RKO (cell line): Measurements from ENCODE around the gene RYR2.

Experiments used
- DNase-seq: peaks from one replicate; pipeline ENCODE4 v3.0.0-alpha.2; 2016; ENCODE audit warnings: low spot score

Gene RYR2

DNA sequence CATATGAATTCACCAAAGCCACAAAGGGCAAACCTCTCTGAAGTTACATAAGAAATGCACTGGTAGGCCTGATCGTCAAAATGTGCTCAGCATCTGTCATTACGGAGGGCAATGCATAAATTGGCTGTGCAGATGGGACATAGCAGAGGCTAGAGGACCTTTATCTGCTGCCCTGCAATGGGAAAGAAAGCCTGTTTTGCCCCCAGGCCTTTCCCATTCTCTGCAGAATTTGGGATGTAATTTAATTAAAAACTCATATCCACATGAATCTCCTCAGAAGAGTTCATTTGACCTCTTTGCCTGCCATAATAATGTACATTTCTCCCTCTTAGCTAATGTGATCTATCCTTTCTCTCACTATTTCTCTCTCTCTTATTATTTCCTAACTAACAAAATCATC, 690.7 kb downstream of the RYR2 start:
- no peak for DNase-seq

DNA sequence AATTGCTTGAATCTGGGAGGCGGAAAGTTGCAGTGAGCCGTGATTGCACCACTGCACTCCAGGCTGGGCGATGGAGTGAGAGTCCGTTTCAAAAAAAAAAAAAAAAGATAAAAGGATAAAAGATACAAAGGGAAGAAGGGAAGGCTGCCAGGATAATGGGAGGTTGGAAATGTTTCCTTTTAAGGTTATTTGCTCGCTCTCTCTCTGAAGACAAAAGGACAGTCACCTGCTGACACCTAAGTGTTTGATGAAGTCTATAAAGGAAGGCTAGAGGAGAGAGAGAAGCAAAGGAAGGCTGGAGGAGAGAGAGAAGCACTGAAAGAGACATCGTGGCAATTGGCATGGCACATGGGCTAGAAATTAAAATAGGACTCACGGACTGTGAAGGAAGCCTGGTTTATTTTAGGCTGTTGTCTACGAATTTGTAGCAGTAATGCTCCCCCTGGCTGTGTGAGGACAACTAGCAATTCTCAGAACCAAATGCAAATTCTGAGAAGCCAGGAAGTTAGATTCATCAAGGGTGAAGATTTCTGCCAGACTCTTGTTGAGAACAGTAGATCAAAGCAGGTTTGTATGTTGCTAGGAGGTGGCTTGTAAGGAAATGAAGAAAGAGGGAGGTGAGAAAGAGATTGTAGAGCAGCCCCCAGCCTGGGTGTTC, 694.5 kb downstream of the RYR2 start:
- DNase-seq: peak; percentile 17

DNA sequence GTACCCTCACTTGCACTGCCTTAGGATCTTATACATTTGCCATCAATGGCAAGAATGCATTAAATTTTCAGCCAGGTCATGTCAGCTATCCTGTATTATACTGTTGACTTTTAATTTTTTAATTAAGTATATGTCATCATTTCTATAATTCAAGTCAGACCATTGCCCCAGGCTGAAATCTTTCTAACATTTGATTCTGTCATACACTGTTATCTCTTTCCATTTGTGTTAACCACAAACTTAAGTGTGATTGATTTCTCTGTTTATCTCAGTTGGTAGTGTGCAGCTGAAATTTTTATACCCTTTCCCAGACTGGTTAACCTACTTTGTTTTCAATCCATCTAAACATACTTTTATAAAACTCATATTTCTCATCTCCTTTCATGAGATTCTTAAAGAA, 695.5 kb downstream of the RYR2 start:
- DNase-seq: no peak

DNA sequence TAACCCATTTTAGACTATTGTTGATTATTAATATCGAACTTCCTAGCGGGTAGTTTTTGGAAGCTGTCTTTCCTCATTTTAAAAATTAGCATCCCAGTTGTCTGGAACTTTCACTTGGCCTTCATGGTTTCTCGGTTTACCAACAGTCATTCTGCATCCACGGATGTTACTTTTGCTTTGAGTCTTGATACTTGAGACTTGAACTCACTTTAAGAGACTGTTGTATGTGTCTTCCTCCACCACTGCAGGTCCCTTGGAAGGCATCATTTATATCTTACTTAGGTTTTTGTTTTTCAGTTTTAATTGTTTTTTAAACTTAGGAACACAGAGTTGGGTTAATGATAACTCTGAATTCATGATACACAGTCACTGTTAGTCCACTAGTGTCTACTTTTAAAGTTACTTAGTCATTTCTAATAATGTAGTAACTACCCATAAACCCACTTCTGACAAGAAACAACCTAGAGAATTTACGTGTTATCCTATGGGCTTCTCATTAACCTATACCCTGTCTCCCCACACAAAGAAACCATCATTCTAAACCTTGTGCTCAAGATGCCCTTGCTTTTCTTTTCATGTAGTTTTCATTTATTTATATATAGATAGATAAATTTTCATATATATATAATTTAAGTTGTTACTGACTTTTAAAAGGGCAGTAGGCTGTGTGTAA, 696.1 kb downstream of the RYR2 start:
- no peak for DNase-seq

DNA sequence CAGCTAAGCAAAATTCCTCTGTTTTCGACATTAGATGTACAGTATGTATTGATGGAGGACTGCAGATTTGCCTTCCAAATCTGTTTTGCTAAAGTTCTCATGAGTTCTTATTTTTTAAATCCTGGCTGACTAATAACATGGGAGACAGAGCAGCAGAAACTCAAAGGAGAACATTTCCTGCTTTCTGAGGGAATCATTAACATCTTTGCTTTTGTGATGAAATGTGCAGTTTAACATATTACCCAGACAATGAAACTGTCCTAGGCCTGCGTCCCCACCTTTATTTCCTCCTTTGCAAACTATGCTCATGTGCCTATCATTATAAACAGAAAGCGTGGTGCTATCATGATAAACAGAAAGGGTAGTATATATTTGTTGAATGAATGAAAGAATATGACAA, 698.9 kb downstream of the RYR2 start:
- no peak for DNase-seq

DNA sequence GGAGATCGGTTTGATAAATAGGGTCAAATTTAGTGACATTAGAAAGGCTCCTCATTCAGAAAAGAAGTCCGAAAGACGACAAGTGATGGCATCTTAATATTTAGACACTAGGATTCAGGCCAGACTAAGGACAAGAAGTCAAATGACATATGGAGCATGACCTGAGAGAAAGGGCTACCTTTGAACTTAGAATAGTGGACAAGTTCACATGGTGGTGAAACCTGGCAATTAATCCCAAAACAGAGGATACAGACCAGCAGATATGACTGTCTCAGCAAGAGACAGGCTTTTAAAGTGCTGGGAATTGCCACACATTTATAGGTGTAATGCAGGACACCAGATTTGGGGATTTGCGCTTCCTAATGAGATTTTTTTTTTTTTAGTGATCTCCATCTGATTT, 703.6 kb downstream of the RYR2 start:
- DNase-seq: no peak

DNA sequence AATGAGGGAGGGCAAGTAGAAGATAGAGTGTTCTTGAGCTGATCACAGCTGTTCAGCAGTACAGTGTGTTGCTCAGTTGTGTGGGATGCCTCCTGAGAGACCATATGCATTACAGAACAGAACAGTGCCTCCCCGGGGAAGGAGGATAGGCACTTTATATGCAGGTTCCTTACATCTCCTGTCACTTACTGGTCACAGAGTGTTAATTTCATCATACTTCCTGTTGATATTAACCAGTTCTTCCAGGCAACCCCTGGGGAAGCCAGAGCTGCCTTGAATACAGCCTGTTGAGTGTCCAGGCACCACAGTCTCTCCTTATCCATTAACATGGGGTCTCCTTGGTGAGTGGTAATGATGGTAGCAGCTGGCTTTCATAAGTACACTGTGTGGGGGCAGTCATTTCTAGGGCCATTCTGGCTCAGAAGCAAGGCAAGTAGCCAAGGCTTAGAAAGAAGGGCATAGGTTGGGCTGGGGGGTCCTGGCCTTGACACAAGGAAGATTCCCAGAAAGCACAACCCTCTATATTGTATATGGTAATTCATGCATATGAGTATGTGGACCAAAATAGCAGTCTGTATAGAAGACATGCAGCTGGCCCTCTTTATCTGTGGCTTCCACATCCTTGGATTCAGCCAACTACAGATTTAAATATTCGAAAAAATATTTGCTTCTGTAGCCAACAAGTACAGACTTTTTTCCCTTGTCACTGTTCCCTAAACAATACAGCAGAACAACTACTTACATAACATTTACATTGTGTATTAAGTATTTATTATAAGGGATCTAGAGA, 706.4 kb downstream of the RYR2 start:
- DNase-seq: no peak

DNA sequence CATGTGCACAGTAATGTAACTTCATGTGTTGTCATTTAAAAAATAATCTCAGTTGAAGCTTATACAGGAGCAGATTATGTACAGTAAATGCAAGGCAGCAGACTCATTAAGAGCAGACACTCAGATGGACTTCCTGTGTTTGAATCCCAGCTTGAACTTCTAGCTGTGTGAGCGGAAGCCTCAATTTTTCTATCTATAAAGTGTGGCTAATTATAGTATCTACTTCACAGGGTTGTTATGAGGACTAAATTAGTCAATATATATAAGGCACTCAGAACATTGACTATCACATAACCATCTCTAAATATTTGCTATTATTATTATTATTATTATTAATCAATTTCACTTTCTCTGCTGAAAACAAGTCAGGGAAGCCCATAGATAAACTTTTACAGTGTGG, 707.1 kb downstream of the RYR2 start:
- no peak for DNase-seq

DNA sequence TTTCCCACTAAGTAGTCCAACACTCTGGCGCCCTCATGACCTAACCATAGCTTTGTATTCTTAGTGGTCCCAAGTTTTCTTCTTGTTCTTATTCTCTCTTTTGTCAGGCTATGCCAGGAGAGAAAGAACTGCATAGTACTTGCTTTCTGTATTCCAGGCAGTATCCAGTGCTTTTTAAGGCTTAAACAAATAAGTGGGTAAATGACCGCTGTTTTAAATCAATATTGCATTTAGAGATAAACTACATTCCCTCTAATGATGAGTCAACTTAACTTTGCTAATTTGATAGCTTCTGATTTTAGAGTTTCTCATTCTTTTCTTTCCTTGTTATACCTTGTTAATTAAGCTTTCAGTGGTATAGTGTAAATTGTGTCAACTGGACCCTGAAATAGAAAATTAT, 709.1 kb downstream of the RYR2 start:
- DNase-seq: no peak

DNA sequence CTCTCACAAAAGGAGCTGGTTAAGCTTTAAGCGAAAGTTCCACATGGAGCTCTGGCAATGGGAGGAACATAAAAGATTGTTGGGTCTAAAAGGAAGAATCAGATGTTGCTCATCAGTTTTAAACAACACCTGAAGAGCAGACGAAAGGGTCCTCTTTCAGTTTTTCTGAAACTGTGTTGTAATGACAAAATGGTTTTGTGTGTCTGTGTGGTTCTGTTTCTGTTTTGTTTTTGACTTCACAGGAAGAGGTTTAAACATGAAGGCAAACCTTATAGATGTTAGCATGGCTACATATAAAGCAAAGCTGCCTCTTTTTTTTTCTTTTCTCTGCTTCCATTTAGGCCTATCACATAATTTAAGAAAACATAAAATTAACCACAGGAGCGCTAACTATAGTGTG, 712.6 kb downstream of the RYR2 start:
- DNase-seq: no peak

DNA sequence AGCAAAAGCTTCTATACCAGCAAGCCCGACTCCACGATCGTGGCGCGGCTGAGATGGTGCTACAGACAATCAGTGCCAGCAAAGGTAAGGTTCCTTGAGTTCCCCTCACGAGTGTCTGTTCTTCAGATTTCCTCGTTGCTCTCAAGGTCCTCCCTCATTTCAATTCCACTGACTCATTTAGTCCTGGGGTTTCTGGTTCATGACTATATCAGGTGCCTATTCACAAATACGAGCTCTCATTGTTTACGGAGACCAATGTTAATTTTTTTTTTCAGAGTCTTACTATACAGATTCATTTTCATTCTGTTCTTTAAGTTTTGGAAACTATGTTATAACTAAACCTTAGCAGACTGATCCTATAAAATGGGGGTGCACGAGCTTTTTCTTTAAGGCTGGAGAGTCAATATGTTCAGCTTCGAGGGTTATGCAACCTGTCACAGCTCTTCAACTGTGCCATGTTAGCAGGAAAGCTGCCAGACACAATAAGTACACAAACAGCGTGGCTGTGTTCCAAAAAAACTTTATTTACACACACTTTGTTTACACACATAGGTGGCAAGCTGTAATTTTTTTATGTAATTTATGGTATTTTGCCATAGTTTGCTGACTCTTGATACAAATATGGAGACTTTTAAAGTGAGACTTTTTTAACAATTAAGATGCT, 714.5 kb downstream of the RYR2 start:
- DNase-seq: no peak

DNA sequence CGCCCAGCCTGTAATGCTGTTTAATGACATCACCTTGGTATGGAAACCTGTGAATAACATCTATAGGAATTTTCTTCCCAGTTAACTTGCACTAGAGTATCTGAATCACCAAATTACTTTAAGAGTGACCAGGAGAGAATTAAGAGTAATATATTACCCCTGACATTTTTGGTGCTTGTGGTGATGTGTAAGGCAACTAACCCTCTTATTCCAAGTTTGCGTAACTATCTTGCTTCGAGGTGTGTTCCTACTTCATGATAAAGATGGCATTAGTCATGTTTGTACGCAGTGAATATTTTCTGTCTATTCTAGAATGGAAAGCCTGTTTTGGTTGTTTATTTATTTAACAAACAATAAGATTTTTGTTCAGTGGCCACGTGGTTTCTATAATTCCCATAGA, 717.4 kb downstream of the RYR2 start:
- DNase-seq: peak; percentile 0

DNA sequence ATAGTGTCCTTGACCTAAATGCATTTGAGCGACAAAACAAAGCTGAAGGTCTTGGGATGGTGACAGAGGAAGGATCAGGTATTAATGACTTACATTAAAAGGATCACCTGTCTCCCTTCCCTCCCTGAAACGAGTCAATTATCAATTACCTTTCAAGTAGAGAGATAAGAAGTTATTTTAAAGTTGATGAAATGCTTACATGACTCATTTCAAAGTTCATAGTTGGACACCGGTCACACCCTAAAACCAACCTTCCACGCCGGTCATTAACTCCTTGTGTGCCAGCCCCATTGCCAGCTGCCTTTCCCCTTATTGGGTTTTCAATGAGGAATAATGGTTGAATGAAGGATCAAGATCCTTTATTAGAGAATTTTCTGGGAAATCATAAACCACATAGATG, 719.0 kb downstream of the RYR2 start:
- DNase-seq: no peak

DNA sequence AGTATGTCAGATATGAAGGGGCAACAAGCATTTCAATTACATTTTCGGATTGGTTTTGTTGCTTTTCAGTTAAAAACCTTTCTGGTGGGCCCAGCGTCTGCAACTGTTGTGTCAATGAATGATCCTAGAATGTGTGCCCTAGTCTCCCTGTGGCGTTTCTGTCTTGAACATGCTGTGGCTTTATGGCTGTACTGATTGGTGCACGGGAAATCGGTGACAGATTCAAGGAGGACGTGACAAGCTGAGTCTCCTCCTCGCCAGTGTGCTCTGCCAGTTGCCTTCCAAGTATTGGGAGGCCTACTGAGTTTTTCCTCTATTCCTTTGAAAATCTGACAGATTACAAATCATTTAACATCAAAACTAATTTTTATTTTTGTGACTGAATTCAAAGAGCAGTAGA, 721.2 kb downstream of the RYR2 start:
- no peak for DNase-seq

DNA sequence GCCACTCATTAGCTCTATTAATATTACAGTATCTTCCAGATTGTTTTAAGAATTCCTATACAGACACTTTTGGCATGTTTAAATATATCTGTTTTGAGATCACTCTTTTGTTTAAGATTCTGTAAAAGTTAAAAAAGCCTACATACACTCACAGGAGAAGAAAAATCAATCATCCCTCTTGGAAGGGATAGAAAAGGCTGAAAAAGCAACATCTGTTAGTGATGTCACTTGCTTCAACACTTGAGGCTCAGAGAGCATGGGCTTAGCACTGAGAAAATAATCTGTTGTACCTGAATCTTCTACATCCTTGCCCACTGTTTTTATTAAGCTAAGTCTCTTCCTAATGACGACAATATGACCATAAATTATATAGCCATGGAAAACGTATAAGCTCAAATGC, 721.8 kb downstream of the RYR2 start:
- DNase-seq: no peak

DNA sequence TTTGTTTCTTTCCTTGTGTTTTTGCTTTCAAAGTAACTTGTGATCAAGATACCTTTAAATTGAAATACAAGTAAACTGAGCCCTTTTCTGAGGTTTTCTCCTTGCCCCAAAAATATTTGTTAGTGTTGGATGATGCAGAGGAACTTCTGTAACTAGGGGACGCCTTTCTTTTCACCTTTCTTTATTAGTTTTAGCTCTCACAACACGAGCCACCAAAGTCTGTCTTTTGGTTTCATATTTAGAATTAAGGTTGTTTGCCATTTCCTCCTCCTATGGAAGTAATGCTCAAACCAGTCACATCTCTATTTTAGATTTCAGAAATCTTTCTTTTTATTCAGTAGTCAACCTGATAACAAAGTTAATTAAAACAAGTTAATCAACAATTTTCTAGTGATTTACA, 727.9 kb downstream of the RYR2 start:
- DNase-seq: no peak

DNA sequence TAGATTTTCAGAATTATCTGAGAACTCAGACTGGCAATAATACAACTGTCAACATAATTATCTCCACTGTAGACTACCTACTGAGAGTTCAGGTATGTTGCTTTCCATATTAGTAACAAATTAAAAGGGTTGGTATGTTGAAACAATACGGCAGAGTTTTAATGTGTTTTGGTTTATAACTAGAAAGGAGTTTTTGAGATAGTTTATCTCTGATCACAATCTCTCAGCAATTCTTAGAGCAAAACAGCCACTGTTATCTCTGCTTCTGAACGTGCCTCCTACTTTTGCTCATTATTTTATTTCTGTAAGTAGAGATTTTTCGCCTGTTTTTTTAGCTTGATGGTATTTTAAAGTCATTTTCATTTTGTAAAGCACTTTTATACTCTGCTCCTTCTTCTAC, 730.0 kb downstream of the RYR2 start:
- no peak for DNase-seq

DNA sequence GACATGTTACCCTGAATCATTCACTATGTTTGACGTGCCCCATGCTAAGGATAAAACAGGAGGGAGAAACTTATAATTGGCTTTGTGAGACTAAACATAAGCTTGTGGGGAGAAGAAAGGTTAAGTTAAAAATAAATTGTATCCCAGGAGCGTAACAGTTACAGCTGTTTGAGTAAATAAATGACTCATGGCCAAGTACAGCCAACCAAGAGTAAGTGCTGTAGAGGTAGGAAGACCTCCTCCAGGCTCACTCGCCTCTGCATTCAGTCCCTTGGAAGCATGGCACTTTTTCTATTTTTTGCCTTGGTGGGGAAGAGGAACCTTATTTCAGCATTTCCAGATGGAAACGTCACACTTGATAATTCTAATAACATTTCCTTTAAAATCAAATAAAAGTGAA, 732.3 kb downstream of the RYR2 start:
- DNase-seq: no peak

DNA sequence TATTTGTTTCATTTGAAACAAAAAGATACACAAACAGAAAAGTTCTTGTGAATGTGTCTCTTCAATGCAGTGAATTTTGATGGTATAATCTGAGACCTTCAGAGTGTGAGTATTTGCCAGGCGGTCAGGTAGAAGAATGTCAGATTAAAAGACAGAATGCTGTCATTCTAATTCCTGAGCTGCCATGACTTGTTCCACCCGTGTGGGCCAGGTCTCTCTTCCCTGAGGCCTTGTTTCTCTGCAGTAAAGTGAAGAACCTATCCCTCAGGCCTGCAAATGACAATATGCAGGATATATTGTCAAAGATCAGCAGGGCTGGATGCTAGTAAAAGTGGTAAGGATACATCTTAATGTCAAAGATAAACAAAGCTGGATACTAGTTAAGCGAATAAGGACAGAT, 737.4 kb downstream of the RYR2 start:
- no peak for DNase-seq

DNA sequence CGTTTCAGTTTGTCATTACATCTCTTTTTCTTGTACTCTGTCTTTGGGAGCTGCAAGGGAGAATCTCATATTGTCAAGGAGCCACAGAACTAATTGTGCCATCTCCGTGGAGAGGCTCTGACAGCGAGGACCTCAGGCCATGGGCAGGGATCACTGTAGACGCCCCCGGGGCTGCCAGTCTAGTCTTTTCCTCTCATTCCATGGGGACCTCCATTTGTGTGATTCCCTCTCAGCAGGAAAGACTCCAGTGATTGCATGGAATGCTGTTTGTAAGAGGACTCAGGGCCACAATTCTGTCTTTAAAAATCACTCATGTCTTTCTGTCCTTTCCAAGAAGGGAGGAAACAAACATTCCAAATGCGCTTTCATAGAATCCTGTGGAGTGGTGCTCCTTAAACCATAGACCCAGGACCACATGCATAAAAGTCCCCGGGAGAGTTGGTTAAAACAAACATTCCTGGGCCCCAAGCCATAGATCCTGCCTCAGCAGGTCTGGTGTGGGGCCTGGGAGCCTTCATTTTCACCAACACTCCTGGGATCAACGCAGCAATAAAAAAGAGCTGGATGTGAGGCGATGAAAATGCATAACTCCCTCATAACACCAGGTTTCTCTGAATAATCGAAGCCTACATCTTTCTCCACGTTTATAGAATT, 744.2 kb downstream of the RYR2 start:
- DNase-seq: no peak

DNA sequence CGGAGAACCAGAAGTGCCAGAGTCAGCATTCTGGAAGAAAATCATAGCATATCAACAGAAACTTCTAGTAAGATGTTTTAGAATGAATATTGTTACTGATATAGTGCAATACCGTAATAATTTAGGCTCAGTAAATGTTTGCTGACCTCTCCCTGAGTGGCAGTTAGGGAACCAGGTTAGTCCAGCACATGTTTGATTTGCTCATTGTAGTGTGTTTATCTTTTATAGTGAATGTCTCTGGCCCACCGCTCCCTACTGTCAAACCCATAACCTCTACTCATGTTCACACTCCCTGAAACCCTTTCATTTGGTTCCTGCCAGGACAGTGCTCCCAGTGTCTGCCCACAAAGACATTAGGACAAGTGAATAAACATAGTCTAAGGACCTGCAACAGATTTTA, 746.1 kb downstream of the RYR2 start:
- DNase-seq: no peak

DNA sequence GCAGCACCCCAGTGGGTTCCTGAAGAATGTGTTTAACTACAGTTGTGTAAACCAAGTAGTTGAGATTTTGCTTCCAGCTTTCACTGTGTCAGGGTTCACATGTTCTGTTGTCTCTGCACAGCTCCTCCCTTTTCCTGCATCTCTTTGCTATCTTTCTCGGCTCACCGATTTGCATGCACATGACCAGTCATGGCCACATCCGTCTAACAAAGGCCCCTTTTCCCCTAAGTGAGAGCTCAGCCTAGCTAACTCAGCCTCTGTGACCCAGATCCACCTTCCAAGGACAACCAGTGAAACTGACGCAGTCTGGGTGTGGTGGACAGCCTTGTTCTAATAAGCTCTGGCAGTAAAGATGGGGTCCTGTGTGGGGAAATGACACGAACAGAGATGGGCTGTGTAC, 747.6 kb downstream of the RYR2 start:
- DNase-seq: no peak
